ENCODE results near the gene FRS2.

DNA sequence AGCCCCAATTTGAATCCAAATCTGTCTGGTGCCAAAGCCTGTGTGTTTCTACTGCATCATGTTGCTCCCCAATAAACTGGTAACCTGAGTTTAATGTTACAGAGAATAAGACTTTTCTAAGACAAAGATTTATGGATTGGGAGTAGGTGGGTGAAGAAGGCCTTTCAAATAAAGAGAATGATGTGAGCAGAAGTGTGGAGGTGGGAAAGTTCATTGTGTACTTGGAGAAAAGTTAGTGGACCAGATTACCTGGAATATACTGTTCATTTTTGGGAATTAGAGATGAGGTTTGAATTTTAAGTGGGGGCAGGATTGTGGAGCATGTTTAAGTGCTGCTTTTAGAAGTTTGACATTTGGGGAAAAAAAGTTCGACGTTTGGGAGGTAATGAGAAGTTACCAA lies 3.1 kb downstream of the FRS2 start:
- TF ChIP-seq POLR2A (IDR thresholded peaks at IDR 0.05) (no peak), POLR2AphosphoS5 (IDR thresholded peaks at IDR 0.05) (no peak)
- TF ChIP-seq, protein P1, sequence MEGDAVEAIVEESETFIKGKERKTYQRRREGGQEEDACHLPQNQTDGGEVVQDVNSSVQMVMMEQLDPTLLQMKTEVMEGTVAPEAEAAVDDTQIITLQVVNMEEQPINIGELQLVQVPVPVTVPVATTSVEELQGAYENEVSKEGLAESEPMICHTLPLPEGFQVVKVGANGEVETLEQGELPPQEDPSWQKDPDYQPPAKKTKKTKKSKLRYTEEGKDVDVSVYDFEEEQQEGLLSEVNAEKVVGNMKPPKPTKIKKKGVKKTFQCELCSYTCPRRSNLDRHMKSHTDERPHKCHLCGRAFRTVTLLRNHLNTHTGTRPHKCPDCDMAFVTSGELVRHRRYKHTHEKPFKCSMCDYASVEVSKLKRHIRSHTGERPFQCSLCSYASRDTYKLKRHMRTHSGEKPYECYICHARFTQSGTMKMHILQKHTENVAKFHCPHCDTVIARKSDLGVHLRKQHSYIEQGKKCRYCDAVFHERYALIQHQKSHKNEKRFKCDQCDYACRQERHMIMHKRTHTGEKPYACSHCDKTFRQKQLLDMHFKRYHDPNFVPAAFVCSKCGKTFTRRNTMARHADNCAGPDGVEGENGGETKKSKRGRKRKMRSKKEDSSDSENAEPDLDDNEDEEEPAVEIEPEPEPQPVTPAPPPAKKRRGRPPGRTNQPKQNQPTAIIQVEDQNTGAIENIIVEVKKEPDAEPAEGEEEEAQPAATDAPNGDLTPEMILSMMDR (IDR thresholded peaks at IDR 0.05): no peak

Data from prostate gland (tissue), 2 donors.